Measurements from ENCODE around the gene AGMAT.

DNA sequence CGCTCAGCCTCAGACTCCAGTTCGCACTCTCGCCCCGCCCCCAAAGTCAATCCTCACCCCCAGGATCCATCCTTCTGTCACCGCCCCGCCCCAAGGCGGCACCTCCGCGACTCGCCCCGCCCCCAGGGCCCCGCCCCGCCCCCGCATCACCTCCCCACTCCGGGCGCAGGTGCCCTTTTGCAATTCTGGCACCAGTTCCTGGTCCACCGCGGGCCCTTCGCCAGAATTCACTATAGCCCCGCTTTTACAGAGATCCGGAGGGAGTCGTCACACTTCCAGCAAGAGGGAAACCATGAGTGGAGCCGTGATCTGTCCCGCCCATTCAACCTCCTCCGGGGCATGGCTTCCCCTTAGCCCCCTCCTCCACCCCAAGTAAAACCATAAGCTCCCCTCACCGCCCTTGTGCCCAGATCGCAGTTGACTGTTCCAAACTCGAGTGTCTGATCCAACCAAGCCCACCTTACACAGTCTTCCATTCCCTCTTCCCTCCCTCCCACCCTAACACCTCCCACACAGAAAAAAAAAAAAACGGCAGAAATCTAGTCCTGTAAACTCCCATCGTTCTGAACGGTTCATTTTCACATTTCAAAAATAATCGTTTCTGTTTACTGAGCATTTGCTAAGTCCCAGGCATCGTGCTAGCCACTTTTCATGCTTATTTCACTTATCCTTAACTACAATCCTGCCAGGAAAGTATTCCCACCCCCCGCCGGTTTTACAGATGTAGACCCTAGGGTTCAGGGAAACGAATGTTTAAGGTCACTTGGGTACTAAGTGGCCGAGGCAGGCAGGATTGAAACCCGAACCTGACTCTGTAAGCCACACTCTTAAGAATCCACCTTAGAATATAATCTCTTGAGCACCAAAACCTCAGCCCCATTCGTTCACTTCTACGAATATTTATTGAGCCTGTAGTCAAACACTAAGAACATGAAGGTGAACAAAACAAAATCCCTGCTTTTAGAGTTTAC lies 59.5 kb downstream of the AGMAT start:
- TF ChIP-seq, protein P1, sequence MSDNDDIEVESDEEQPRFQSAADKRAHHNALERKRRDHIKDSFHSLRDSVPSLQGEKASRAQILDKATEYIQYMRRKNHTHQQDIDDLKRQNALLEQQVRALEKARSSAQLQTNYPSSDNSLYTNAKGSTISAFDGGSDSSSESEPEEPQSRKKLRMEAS (IDR thresholded peaks at IDR 0.05; ENCODE audit: low read depth, low read length) = no peak
- TF ChIP-seq, protein P2, sequence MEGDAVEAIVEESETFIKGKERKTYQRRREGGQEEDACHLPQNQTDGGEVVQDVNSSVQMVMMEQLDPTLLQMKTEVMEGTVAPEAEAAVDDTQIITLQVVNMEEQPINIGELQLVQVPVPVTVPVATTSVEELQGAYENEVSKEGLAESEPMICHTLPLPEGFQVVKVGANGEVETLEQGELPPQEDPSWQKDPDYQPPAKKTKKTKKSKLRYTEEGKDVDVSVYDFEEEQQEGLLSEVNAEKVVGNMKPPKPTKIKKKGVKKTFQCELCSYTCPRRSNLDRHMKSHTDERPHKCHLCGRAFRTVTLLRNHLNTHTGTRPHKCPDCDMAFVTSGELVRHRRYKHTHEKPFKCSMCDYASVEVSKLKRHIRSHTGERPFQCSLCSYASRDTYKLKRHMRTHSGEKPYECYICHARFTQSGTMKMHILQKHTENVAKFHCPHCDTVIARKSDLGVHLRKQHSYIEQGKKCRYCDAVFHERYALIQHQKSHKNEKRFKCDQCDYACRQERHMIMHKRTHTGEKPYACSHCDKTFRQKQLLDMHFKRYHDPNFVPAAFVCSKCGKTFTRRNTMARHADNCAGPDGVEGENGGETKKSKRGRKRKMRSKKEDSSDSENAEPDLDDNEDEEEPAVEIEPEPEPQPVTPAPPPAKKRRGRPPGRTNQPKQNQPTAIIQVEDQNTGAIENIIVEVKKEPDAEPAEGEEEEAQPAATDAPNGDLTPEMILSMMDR (IDR thresholded peaks at IDR 0.05; ENCODE audit: low read depth, low read length) = no peak
- no peak; the same call in 1 of the 2 replicates for TF ChIP-seq MYC (IDR thresholded peaks at IDR 0.05; ENCODE audit: low read depth, low read length)

Measured in NB4 (cell line).